ENCODE data around the gene SEZ6L.

Gene SEZ6L

DNA sequence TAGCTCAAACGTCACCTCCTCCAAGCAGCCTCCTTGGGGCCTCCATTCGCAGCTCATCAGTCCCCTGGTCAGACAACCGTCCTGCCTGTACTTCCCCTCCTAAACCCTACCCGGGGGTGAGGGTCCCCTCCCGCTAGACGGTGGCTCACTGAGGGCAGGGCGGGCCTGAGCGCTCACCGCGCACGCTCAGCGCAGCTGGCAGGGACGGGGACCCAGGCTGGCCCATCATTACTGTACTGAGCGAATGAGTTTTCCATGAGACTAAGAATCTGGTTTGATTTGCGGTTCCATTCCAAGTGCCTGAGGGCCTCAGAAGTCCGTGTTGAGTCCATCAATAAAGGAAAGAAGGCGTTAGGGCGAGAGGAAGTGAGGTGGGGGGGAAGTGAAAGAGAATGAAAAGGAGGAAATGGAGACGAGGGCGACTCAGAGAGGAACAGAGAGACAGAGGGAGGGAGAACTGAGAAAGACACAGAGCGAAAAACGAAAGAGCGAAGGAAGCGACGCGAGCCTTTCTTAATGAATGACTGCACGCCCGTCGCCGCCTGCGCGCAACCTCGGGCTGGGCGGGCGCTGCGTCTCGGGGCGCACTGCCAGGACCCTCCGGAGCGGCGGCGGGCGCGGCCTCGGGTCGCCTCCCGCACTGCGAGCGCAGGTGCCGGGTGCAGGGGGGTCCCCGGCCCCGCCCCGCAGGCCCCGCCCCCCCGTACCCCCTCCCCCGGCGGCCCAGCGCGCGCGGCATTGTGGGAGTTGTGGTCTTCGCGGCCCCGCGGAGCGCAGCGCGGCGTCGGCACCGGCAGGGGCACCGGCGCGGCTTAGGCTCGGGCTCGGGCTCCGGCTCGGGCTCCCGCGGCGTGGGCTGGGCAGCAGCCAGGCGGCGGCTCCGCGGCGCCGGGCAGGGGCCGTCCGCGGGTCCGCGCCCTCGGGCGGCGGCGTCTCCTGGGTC is 259.5 kb downstream of the SEZ6L start, which contains the start of gene ASPHD2:
ASPHD2 (plus strand) TSS at position 746 of the 943 bp plus-strand sequence. CDS start 4,356 bp downstream, outside the sequence.
- peak; percentile 74 for DNase-seq (ENCODE audit: low read depth)

DNA sequence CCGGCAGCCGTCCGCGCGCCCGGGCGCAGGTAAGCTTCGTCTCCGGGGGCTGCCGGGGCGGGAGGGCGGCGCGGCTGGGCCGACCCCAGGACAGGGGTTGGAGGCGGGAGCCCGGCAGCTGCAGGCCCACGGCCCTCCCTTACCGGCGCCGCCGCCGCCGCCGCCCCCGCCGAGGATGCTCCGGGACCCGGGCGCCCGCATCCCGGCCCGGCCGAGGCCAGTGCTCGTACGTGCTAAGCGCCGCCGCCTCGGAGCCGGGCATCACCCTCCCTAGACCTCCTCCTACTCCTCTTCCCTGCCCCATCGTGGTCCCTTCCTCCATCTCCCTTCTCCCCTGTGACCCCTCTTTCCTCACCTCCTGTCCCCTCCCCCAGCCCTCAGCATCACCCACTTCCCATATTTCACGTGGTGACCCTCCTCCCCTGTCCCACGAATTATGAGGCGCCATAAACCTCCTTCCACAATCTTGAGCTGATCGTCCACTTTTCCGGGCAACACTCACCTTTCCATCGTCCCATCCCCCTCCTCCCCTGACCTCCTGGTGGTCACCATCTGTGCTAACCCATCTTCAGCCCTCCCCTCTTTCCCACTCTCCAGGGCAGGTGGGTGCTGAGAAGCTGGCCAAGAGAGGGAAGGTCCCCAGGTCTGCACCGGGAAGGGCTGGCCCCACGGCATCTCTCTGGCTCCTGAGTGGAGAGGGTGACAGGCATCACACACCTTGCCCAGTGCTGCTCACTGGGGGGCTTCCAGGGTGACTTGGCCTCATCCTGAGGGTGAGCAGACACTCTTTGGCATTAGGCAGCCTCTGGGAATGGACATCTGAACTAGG is 260.4 kb downstream of the SEZ6L start:
- no peak for DNase-seq (ENCODE audit: low read depth)

DNA sequence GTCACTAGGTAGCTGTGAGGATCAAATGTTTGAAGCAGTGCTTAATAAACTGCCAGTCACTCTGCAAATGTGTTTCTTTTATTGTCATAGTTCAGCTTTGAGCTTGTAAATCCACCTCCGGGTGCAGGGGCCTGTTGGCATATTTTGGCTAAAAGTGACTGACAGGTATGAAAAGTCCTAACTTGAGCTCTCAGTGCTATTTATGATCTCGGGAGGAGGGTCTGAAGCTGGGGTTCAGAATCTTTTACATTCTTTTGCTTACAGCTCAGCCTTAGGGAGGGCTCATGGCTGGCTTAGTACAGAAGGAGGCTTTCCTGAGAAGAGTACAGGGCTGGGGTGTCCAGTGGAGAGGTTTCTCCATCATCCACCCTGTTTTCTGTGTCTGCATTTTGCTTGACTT is 261.3 kb downstream of the SEZ6L start:
- DNase-seq (ENCODE audit: low read depth), result no peak

DNA sequence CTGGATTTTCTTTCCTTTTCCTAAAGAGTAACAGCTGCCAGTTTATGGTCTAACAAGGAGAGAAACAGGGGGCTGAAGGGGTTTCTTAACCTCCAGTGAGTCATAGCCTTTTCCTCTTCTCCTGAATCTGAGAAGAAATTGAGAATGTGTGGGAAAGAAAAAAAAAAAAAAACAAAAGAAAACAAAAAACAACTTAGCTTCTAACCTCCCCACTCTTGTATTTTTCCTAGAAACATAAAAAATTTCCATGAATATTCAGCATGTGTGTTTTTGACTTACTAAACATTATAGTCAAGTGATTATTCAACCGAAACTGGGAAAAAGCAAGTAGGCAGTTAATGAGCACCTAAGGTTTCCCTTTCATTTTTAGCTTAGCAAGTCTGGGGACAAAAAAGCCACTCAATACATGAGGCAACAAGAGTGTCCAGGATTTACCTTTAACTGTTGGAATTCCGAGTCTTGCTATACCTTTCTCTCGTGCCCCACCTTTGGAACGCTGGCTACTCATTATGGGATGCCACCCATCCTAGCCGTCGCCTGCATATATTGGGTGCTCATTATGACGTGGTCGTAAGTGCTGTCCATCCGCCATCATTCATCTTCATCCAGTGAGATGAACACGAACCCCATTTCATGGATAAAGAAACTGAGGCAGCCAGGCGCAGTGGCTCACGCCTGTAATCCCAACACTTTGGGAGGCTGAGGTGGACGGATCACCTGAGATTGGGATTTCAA is 262.2 kb downstream of the SEZ6L start:
- DNase-seq (ENCODE audit: low read depth), result no peak

DNA sequence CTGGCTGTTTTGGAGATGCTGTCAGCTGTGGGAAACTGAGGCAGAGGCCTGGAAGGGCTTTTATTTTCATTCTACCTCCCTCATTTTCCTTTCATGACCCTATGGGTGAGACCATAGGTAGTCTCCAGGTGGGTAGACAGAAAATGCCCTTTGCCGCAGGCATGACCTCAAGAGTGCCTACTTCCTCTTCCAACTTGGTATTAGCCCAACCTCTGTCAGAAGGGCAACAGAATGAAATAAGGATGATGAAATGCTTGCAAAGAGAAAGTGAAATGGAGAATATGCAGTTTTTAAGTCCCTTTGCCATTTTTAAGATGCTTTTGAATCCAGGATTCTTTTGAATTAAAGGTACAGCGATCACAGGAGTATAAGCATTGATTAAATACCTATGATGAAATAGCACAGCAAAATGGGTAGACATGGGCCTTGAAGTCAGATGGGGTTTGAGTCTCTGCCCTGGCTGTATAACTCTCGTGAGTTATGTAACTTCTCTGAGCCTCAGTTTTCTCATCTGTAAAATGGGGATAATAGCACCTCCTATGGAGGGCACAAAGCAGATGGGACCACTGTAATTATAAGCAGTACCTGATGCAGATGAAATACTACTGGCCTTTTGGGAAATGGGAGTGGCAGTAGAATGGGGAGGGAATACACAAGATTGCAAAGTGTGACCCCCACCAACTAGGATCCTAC is 263.5 kb downstream of the SEZ6L start:
- DNase-seq (ENCODE audit: low read depth), result no peak
